Activated T-helper 1 cell treated with anti-CD3 and anti-CD28 coated beads, Interleukin-12 subunit alpha, Interleukin-12 subunit beta, Interleukin-2, Interleukin-4 antibody, amounts not matched to agents 30 ng/mL and 10 ng/mL and 1 ng/mL, durations not matched to agents 14 hours and 24 hours and 36 hours (primary cell): ENCODE measurements around the gene BCDIN3D. TPM values are rescaled to one million over a fixed set of nuclear protein-coding genes. Genes with fewer than 3 reads are reported as not detected.
"Not testable (repeated sequence)": the region's sequence is repeated elsewhere in the genome, so short reads cannot be mapped to it uniquely, and the experiment has no call there.

Experiments
- DNase-seq: peaks from one replicate; pipeline ENCODE4 v3.0.0; 2021; ENCODE audit warnings: low spot score
- H3K27ac Mint-ChIP-seq: one replicate; pipeline ENCODE4 v1.8.0; 2021; ENCODE audit warnings: mild to moderate bottlenecking, mixed read lengths
- H3K27me3 Mint-ChIP-seq: one replicate; pipeline ENCODE4 v1.8.0; 2022; ENCODE audit warnings: mild to moderate bottlenecking, moderate library complexity, mixed read lengths; ENCODE audit not compliant: insufficient read depth
- H3K36me3 Mint-ChIP-seq: one replicate; pipeline ENCODE4 v1.8.0; 2021; ENCODE audit warnings: low read depth, mixed read lengths
- H3K4me1 Mint-ChIP-seq: one replicate; pipeline ENCODE4 v1.8.0; 2021; ENCODE audit warnings: low read depth, mixed read lengths
- H3K4me3 Mint-ChIP-seq: one replicate; pipeline ENCODE4 v1.8.0; 2021; ENCODE audit warnings: mild to moderate bottlenecking, moderate library complexity, mixed read lengths
- H3K9me3 Mint-ChIP-seq: one replicate; pipeline ENCODE4 v1.8.0; 2021; ENCODE audit warnings: mixed read lengths
- intact Hi-C: fragments of 100-400 bp; cut with micrococcal nuclease; formaldehyde crosslinking; loops from one replicate; pipeline ENCODE4 v1.15.1; 2024
- total RNA-seq: library from RNA; stranded (reverse); gene quantifications from 2 replicates; pipeline ENCODE4 v1.2.3, GENCODE V29; 2022

BCDIN3D gene
- total RNA-seq, 1 donor from 2014 or later: 3.6 TPM

DNA sequence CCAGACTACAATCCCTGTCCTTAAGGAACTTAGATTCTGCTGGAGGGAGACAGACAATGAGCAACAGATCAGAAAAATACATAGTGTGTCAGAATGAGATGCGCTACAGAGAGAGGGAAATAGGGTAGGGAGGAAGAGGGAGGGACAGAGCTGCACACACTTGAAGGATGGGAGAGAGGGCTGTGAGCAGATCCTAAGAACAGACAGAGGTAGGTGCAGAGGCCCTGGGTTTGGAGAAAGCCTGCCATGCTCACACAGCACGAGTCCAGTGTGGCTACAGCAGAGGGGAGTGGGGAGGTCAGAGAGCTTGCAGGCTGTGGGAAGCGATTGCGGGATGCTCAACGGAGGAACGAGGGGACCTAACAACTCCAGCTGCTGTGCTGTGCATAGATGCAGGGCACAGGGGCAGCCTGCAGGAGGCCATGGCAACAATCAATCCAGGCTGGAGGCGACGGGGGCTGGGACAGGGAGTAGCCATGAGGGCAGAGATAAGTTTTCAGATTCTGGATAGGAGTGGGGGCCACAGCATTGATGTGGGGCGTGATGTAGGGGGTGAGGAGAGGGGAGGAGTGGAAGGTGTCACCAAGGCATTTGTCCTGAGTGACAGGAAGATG, 40.1 kb upstream of the BCDIN3D start:
- Mint-ChIP-seq H3K36me3 (no peaks in the 10 kb centered on the region), H3K27me3 (peaks cover 15% of the 10 kb centered on the region), H3K27ac (no peak overlapping the region), H3K4me3 (no peak overlapping the region), H3K9me3 (peaks cover 28% of the 10 kb centered on the region), H3K4me1 (no peaks in the 10 kb centered on the region)
- intact Hi-C loops: no loop called here
- DNase-seq: no peak

GRCh38 chr12:49882248-49882850, 39.4 kb upstream of the BCDIN3D start:
- intact Hi-C loops: no loop called here
- peaks cover 15% of the 10 kb centered on the region for H3K27me3 Mint-ChIP-seq
- H3K4me1 Mint-ChIP-seq: no peaks in the 10 kb centered on the region
- peaks cover 32% of the 10 kb centered on the region for H3K9me3 Mint-ChIP-seq
- no peaks in the 10 kb centered on the region for H3K36me3 Mint-ChIP-seq
- no peak overlapping the region for H3K27ac Mint-ChIP-seq
- no peak for DNase-seq
- H3K4me3 Mint-ChIP-seq: no peak overlapping the region

- H3K4me1 Mint-ChIP-seq: no peaks in the 10 kb centered on the region
- no peak overlapping the region for H3K4me3 Mint-ChIP-seq
- H3K9me3 Mint-ChIP-seq: peaks cover 32% of the 10 kb centered on the region
- intact Hi-C loops: no loop called here
- H3K27ac Mint-ChIP-seq: no peak overlapping the region
- H3K36me3 Mint-ChIP-seq: no peaks in the 10 kb centered on the region
- H3K27me3 Mint-ChIP-seq: peaks cover 15% of the 10 kb centered on the region
- no peak for DNase-seq
Measured at GRCh38 chr12:49881415-49882247, 38.7 kb upstream of the BCDIN3D start.

DNA sequence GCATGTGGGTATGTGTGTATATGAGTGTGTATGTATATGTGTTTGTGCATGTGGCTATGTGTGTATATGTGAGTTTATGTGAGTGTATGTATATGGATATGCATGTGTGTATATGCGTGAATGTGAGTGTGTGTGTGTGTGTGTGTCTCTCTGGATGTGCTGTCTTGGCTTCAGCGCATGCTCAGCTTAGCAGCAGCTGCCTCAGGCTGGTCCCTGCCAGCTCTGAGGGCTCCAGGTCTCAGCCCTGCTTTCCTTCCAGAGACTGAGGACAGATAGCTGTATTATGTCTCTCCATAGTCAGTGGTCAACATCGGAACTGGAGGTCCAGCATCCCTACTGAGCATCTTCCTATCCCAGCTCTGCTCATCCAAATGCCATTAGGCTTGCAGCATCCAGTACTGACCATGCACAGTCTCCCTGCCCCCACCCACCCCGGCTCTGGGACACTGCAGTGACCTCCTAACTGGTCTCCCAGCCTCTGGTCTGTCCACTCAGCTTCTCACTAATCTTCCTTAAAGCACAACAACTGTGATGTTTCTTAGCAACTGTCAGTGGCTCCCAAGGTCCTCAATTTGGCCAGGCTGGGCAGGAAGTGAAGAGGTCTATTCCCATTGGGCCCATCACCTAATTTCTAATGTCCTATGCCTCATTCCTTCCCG, 38.0 kb upstream of the BCDIN3D start:
- intact Hi-C loops: no loop called here
- no peaks in the 10 kb centered on the region for H3K36me3 Mint-ChIP-seq
- no peak for DNase-seq
- H3K27ac Mint-ChIP-seq: no peak overlapping the region
- peaks cover 32% of the 10 kb centered on the region for H3K9me3 Mint-ChIP-seq
- H3K4me1 Mint-ChIP-seq: no peaks in the 10 kb centered on the region
- H3K27me3 Mint-ChIP-seq: peaks cover 15% of the 10 kb centered on the region
- H3K4me3 Mint-ChIP-seq: no peak overlapping the region

DNA sequence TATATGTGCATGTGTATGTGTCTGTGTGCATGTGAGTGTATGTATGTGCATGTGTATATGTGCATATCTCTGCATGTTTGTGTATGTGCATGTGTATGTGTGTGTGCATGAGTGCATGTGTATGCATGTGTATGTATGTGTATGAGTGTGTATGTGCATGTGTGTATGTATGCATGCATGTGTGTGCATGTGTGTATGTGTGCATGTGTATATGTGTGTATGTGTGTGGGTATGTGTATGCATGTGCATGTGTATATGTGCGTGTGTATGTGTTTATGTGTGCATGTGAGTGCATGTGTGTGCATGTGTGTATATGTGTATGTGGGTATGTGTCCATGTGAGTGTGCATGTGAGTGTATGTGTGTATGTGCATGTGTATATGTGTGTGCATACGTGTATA, 36.2 kb upstream of the BCDIN3D start:
- H3K36me3 Mint-ChIP-seq, DNase-seq, H3K4me3 Mint-ChIP-seq, intact Hi-C loops, H3K27me3 Mint-ChIP-seq, H3K27ac Mint-ChIP-seq, H3K4me1 Mint-ChIP-seq: not testable (repeated sequence)
- peaks cover 32% of the 10 kb centered on the region for H3K9me3 Mint-ChIP-seq

- H3K27me3 Mint-ChIP-seq: peaks cover 8% of the 10 kb centered on the region
- no peak overlapping the region for H3K4me3 Mint-ChIP-seq
- no peaks in the 10 kb centered on the region for H3K4me1 Mint-ChIP-seq
- DNase-seq: no peak
- H3K27ac Mint-ChIP-seq: no peak overlapping the region
- intact Hi-C loops: no loop called here
- H3K36me3 Mint-ChIP-seq: no peaks in the 10 kb centered on the region
- H3K9me3 Mint-ChIP-seq: peaks cover 32% of the 10 kb centered on the region
Measured at GRCh38 chr12:49878021-49878420, 35.1 kb upstream of the BCDIN3D start.

GRCh38 chr12:49877066-49877465, 34.2 kb upstream of the BCDIN3D start:
- Mint-ChIP-seq H3K36me3 (no peaks in the 10 kb centered on the region), H3K27me3 (peaks cover 6% of the 10 kb centered on the region), H3K9me3 (peaks cover 32% of the 10 kb centered on the region), H3K27ac (no peak overlapping the region), H3K4me3 (no peak overlapping the region), H3K4me1 (no peaks in the 10 kb centered on the region)
- intact Hi-C loops: no loop called here
- DNase-seq: no peak

- no peak for DNase-seq
- intact Hi-C loops: no loop called here
- H3K27me3 Mint-ChIP-seq: peaks cover 6% of the 10 kb centered on the region
Measured at GRCh38 chr12:49876070-49876469, 33.2 kb upstream of the BCDIN3D start.

DNA sequence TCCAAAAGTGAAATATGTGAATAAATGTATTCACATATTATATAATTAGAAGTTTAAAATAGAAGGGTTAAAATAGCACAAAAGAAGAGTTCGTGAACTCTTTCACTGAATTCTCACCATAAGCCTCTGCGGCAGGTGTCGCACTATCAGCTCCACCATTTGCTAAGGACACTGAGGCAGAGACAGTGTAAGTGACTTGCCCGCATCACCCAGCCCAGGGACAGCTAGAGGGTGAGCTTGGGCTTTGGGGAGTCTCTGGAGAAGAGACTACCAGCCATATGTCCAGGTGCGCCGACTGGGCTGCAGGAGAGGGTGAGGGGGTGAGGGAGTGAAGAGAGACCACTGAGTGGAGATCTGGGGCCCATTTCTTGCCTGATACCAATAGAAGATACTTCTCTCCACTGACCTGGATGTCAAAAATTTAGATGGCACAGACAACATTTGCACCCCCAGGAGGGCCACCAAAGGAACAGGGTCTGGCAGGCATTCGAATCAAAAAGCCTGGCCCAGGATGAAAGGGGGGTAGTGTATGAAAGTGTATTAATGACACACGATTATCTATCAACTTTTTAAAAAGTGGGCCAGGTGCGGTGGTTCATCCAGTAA, 32.3 kb upstream of the BCDIN3D start:
- no peak for DNase-seq
- Mint-ChIP-seq H3K4me1 (no peaks in the 10 kb centered on the region), H3K9me3 (peaks cover 26% of the 10 kb centered on the region), H3K36me3 (no peaks in the 10 kb centered on the region), H3K27me3 (peaks cover 6% of the 10 kb centered on the region), H3K27ac (no peak overlapping the region), H3K4me3 (no peak overlapping the region)
- intact Hi-C loops: no loop called here

More at GRCh38 chr12:49876070-49876469, 33.2 kb upstream of the BCDIN3D start:
- Mint-ChIP-seq H3K9me3 (peaks cover 32% of the 10 kb centered on the region), H3K4me1 (no peaks in the 10 kb centered on the region), H3K27ac (no peak overlapping the region), H3K4me3 (no peak overlapping the region), H3K36me3 (no peaks in the 10 kb centered on the region)

GRCh38 chr12:49874142-49874897, 31.4 kb upstream of the BCDIN3D start:
- peaks cover 6% of the 10 kb centered on the region for H3K27me3 Mint-ChIP-seq
- no peak overlapping the region for H3K4me3 Mint-ChIP-seq
- H3K9me3 Mint-ChIP-seq: peaks cover 17% of the 10 kb centered on the region
- H3K27ac Mint-ChIP-seq: no peak overlapping the region
- no peak for DNase-seq
- intact Hi-C loops: no loop called here
- H3K4me1 Mint-ChIP-seq: no peaks in the 10 kb centered on the region
- H3K36me3 Mint-ChIP-seq: no peaks in the 10 kb centered on the region

DNA sequence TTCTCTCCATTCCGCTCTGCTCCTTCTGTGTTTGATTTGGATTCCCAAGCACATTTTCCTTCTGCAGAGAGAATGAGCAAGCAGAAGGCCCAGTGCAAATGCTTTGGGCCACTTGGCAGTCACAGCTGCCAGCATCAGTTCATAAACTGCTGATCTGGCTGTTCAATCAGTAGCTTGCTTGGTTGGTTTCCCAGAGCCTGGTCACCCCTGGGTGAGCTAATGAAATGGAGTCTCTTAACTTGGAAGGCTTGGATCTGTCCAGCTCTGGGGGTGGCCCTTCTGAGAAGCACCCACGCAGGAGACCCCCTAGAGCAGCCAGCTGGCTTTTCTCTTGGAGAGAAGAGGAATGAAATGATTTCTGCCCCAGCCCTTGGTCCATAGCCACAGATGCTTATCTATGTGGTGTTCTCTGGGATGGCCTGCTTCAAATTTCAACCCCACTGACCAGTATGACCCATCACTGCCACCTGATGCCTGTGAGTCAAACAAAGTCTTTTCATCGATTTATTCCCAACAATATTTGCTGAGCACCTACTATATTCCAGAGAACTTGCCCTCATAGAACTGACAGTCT, 30.5 kb upstream of the BCDIN3D start:
- H3K27ac Mint-ChIP-seq: no peak overlapping the region
- H3K27me3 Mint-ChIP-seq: peaks cover 6% of the 10 kb centered on the region
- H3K9me3 Mint-ChIP-seq: peaks cover 9% of the 10 kb centered on the region
- H3K4me3 Mint-ChIP-seq: no peak overlapping the region
- H3K36me3 Mint-ChIP-seq: no peaks in the 10 kb centered on the region
- no peaks in the 10 kb centered on the region for H3K4me1 Mint-ChIP-seq
- no peak for DNase-seq
- intact Hi-C loops: no loop called here

DNA sequence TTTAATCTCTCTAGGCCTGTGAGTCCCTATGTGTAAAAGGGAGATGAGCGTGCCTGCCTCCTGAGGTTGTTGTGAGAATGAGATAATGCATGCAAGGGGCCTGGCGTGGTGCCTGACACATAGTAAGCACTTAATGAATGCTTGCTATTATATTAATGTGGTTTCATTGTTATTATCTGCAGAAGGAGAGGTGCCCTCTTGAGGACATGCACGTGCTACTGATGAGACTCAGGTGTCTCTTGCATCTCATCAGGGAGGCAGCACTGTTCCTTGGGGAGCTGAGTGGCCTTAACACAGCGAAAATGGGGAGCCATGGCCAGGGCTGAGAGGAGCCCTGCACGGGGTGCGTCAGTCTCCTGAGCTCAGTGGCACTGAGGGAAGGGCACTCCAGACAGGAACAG, 29.9 kb upstream of the BCDIN3D start:
- no peaks in the 10 kb centered on the region for H3K4me1 Mint-ChIP-seq
- no peaks in the 10 kb centered on the region for H3K36me3 Mint-ChIP-seq
- no peak overlapping the region for H3K4me3 Mint-ChIP-seq
- peaks cover 2% of the 10 kb centered on the region for H3K9me3 Mint-ChIP-seq
- intact Hi-C loops: no loop called here
- DNase-seq: no peak
- H3K27me3 Mint-ChIP-seq: peaks cover 6% of the 10 kb centered on the region
- H3K27ac Mint-ChIP-seq: no peak overlapping the region
